Mesothelial cell of epicardium (in vitro differentiated cells): ENCODE results near the gene CEP128. TPM values are rescaled to one million over a fixed set of nuclear protein-coding genes. Genes with fewer than 3 reads are reported as not detected.

Experiments used
- DNase-seq, 2 experiments: peaks; one replicate each; pipeline ENCODE4 v3.0.0; 2021; ENCODE audit warnings: low spot score in 2 of 2; ENCODE audit not compliant: unreplicated experiment in 2 of 2
- H3K27ac Mint-ChIP-seq: 2 replicates; pipeline ENCODE4 v1.8.0; 2021; ENCODE audit warnings: mixed read lengths
- H3K27me3 Mint-ChIP-seq: 2 replicates; pipeline ENCODE4 v1.8.0; 2021; ENCODE audit warnings: low read depth, mixed read lengths
- H3K36me3 Mint-ChIP-seq: 2 replicates; pipeline ENCODE4 v1.8.0; 2021; ENCODE audit warnings: mixed read lengths
- H3K4me1 Mint-ChIP-seq: 2 replicates; pipeline ENCODE4 v1.8.0; 2021; ENCODE audit warnings: mixed read lengths
- H3K4me3 Mint-ChIP-seq: 2 replicates; pipeline ENCODE4 v1.8.0; 2021; ENCODE audit warnings: mild to moderate bottlenecking, moderate library complexity, mixed read lengths
- H3K9me3 Mint-ChIP-seq: 2 replicates; pipeline ENCODE4 v1.8.0; 2021; ENCODE audit warnings: mixed read lengths
- CTCF ChIP-seq: fragments of 200-600 bp; sonication (generic); IDR thresholded peaks from one replicate; pipeline ENCODE4 v1.5.0; 2021; ENCODE audit warnings: antibody characterized with exemption; ENCODE audit not compliant: unreplicated experiment
- total RNA-seq: library from RNA; stranded (reverse); gene quantifications from 3 replicates; pipeline ENCODE4 v1.2.1, GENCODE V29; 2021

The CEP128 gene
- total RNA-seq, 1 donor from 2014 or later, result 14.8 TPM

GRCh38 chr14:80973931-80974641 lies 32.5 kb upstream of the CEP128 start:
- peaks cover 4% of the 10 kb centered on the region for H3K4me1 Mint-ChIP-seq
- no peak for DNase-seq
- H3K27ac Mint-ChIP-seq, result no peak overlapping the region
- no peak for TF ChIP-seq CTCF
- H3K36me3 Mint-ChIP-seq, result no peaks in the 10 kb centered on the region
- no peaks in the 10 kb centered on the region for H3K9me3 Mint-ChIP-seq
- H3K27me3 Mint-ChIP-seq, result peaks cover 18% of the 10 kb centered on the region
- H3K4me3 Mint-ChIP-seq, result no peak overlapping the region

GRCh38 chr14:80965037-80965436 lies 23.5 kb upstream of the CEP128 start:
- Mint-ChIP-seq H3K4me1 (no peaks in the 10 kb centered on the region), H3K36me3 (no peaks in the 10 kb centered on the region)
- no peak for TF ChIP-seq CTCF

GRCh38 chr14:80959496-80959895 lies 18.0 kb upstream of the CEP128 start:
- Mint-ChIP-seq H3K9me3 (no peaks in the 10 kb centered on the region), H3K27me3 (peaks cover 69% of the 10 kb centered on the region)

More at GRCh38 chr14:80965037-80965436, 23.5 kb upstream of the CEP128 start:
- H3K27me3 Mint-ChIP-seq, result peaks cover 50% of the 10 kb centered on the region
- H3K27ac Mint-ChIP-seq, result no peak overlapping the region
- DNase-seq, result no peak
- H3K4me3 Mint-ChIP-seq, result no peak overlapping the region
- no peaks in the 10 kb centered on the region for H3K9me3 Mint-ChIP-seq

GRCh38 chr14:80958939-80959338 lies 17.4 kb upstream of the CEP128 start:
- Mint-ChIP-seq H3K36me3 (no peaks in the 10 kb centered on the region), H3K4me1 (peaks cover 4% of the 10 kb centered on the region), H3K4me3 (no peak overlapping the region), H3K27me3 (peaks cover 70% of the 10 kb centered on the region), H3K27ac (no peak overlapping the region), H3K9me3 (no peaks in the 10 kb centered on the region)
- no peak for TF ChIP-seq CTCF
- DNase-seq, result no peak

More at GRCh38 chr14:80959496-80959895, 18.0 kb upstream of the CEP128 start:
- no peak for TF ChIP-seq CTCF
- DNase-seq, result no peak
- no peak overlapping the region for H3K27ac Mint-ChIP-seq
- no peak overlapping the region for H3K4me3 Mint-ChIP-seq
- peaks cover 4% of the 10 kb centered on the region for H3K4me1 Mint-ChIP-seq
- H3K36me3 Mint-ChIP-seq, result no peaks in the 10 kb centered on the region

GRCh38 chr14:80958226-80958625 lies 16.7 kb upstream of the CEP128 start:
- peaks cover 64% of the 10 kb centered on the region for H3K27me3 Mint-ChIP-seq
- H3K36me3 Mint-ChIP-seq, result no peaks in the 10 kb centered on the region
- no peak for DNase-seq
- H3K4me1 Mint-ChIP-seq, result peaks cover 4% of the 10 kb centered on the region
- no peak overlapping the region for H3K4me3 Mint-ChIP-seq
- no peak overlapping the region for H3K27ac Mint-ChIP-seq
- H3K9me3 Mint-ChIP-seq, result no peaks in the 10 kb centered on the region
- TF ChIP-seq CTCF, result no peak
